Mesothelial cell of epicardium (in vitro differentiated cells): ENCODE data around the gene CMIP. TPM values are rescaled to one million over a fixed set of nuclear protein-coding genes. Genes with fewer than 3 reads are reported as not detected.

Experiments used
- DNase-seq, 2 experiments: peaks; one replicate each; pipeline ENCODE4 v3.0.0; 2021; ENCODE audit warnings: low spot score in 2 of 2; ENCODE audit not compliant: unreplicated experiment in 2 of 2
- H3K27ac Mint-ChIP-seq: 2 replicates; pipeline ENCODE4 v1.8.0; 2021; ENCODE audit warnings: mixed read lengths
- H3K27me3 Mint-ChIP-seq: 2 replicates; pipeline ENCODE4 v1.8.0; 2021; ENCODE audit warnings: low read depth, mixed read lengths
- H3K36me3 Mint-ChIP-seq: 2 replicates; pipeline ENCODE4 v1.8.0; 2021; ENCODE audit warnings: mixed read lengths
- H3K4me1 Mint-ChIP-seq: 2 replicates; pipeline ENCODE4 v1.8.0; 2021; ENCODE audit warnings: mixed read lengths
- H3K4me3 Mint-ChIP-seq: 2 replicates; pipeline ENCODE4 v1.8.0; 2021; ENCODE audit warnings: mild to moderate bottlenecking, moderate library complexity, mixed read lengths
- H3K9me3 Mint-ChIP-seq: 2 replicates; pipeline ENCODE4 v1.8.0; 2021; ENCODE audit warnings: mixed read lengths
- total RNA-seq: library from RNA; stranded (reverse); gene quantifications from 3 replicates; pipeline ENCODE4 v1.2.1, GENCODE V29; 2021
- TF ChIP-seq, protein P1 (sequence below): fragments of 200-600 bp; sonication (generic); IDR thresholded peaks from one replicate; pipeline ENCODE4 v1.5.0; 2021; ENCODE audit warnings: antibody characterized with exemption; ENCODE audit not compliant: unreplicated experiment

CMIP gene
- total RNA-seq, 1 donor from 2014 or later = 71.0 TPM

DNA sequence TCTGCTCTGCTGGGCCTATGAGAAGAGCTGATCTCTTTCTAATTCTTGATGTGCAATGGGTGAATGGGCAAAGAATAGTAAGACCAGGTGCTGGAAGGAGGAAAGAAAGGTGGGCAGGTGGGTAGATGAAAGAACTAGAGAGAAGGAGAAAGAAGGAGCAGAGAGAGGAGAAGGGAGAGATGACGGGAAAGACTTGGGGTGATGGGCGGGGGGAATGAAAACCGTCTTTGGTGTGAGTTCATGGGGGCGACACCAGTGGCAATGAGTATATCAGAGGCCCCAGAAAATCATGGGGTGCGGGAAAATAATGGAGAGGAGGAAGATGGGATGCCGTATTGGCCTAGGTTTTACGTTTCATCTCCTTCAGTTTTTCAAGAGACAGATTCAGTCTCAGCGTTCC lies 205.7 kb downstream of the CMIP start:
- Mint-ChIP-seq H3K4me1 (peaks cover 26% of the 10 kb centered on the region), H3K27me3 (no peaks in the 10 kb centered on the region), H3K27ac (peak overlapping the region; percentile 38), H3K36me3 (peaks cover 13% of the 10 kb centered on the region), H3K9me3 (no peaks in the 10 kb centered on the region), H3K4me3 (no peak overlapping the region)
- TF ChIP-seq, protein P1, sequence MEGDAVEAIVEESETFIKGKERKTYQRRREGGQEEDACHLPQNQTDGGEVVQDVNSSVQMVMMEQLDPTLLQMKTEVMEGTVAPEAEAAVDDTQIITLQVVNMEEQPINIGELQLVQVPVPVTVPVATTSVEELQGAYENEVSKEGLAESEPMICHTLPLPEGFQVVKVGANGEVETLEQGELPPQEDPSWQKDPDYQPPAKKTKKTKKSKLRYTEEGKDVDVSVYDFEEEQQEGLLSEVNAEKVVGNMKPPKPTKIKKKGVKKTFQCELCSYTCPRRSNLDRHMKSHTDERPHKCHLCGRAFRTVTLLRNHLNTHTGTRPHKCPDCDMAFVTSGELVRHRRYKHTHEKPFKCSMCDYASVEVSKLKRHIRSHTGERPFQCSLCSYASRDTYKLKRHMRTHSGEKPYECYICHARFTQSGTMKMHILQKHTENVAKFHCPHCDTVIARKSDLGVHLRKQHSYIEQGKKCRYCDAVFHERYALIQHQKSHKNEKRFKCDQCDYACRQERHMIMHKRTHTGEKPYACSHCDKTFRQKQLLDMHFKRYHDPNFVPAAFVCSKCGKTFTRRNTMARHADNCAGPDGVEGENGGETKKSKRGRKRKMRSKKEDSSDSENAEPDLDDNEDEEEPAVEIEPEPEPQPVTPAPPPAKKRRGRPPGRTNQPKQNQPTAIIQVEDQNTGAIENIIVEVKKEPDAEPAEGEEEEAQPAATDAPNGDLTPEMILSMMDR = no peak
- no peak for DNase-seq

- peak overlapping the region; percentile 34 for H3K27ac Mint-ChIP-seq
- H3K9me3 Mint-ChIP-seq = no peaks in the 10 kb centered on the region
- TF ChIP-seq, protein P1 = no peak
- H3K36me3 Mint-ChIP-seq = peaks cover 15% of the 10 kb centered on the region
- H3K4me3 Mint-ChIP-seq = no peak overlapping the region
- DNase-seq = no peak
- no peaks in the 10 kb centered on the region for H3K27me3 Mint-ChIP-seq
- peaks cover 27% of the 10 kb centered on the region for H3K4me1 Mint-ChIP-seq
Observed at GRCh38 chr16:81650982-81651562, 206.5 kb downstream of the CMIP start.

GRCh38 chr16:81651758-81652718 lies 207.4 kb downstream of the CMIP start:
- H3K4me3 Mint-ChIP-seq = no peak overlapping the region
- H3K27ac Mint-ChIP-seq = peak overlapping the region; percentile 59
- H3K4me1 Mint-ChIP-seq = peaks cover 24% of the 10 kb centered on the region
- H3K36me3 Mint-ChIP-seq = peaks cover 15% of the 10 kb centered on the region
- H3K9me3 Mint-ChIP-seq = no peaks in the 10 kb centered on the region
- no peaks in the 10 kb centered on the region for H3K27me3 Mint-ChIP-seq
- DNase-seq = no peak
- TF ChIP-seq, protein P1 = no peak

DNA sequence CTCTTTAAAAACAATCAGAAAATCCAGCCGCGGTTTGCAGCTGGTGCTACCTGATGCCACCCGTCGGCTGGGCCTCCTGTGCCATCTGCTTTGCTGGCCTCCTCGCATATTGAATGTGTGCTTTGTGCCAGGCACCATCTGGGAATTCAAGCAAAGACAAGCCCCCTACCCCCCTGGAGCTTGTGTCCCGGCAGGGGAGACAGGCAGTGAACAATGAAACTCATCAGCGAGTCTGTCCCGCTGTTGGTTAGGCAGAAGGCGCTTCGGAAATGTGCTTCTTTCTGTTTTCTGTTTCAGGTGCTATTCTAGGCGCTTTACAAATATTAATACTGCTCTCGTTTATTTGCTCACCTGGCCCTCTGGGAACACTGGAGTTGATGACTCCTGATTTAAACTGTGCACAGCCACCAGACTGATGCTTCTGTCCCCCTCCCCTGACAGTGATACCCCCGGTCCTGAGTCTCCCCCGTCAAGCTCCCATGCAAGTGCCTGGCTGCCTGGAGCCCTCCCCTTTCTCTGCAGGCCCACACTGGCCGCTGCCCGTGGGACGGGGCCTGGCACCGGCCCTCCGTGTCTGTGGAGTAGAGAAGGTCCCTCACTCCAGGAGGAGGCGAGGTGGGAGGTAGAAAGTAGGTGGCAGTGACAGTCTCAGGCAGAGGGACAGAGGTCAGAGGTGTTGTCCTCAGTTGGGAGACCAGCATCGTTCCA lies 208.3 kb downstream of the CMIP start:
- Mint-ChIP-seq H3K36me3 (peaks cover 15% of the 10 kb centered on the region), H3K9me3 (no peaks in the 10 kb centered on the region), H3K27me3 (no peaks in the 10 kb centered on the region), H3K4me1 (peaks cover 23% of the 10 kb centered on the region), H3K27ac (no peak overlapping the region), H3K4me3 (no peak overlapping the region)
- TF ChIP-seq, protein P1 = no peak
- DNase-seq = no peak

GRCh38 chr16:81654346-81654745 lies 209.7 kb downstream of the CMIP start:
- H3K4me3 Mint-ChIP-seq = no peak overlapping the region
- TF ChIP-seq, protein P1 = no peak
- DNase-seq = no peak
- peaks cover 21% of the 10 kb centered on the region for H3K4me1 Mint-ChIP-seq
- H3K36me3 Mint-ChIP-seq = peaks cover 24% of the 10 kb centered on the region
- no peaks in the 10 kb centered on the region for H3K27me3 Mint-ChIP-seq
- no peak overlapping the region for H3K27ac Mint-ChIP-seq
- no peaks in the 10 kb centered on the region for H3K9me3 Mint-ChIP-seq
